ENCODE data around the gene SMTNL2. TPM values are rescaled to one million over a fixed set of nuclear protein-coding genes. Genes with fewer than 3 reads are reported as not detected.
"Not testable (repeated sequence)": the region's sequence is repeated elsewhere in the genome, so short reads cannot be mapped to it uniquely, and the experiment has no call there.

Gene SMTNL2
- total RNA-seq, 2 donors from 2014 or later = 0.25 TPM; not detected in 1

DNA sequence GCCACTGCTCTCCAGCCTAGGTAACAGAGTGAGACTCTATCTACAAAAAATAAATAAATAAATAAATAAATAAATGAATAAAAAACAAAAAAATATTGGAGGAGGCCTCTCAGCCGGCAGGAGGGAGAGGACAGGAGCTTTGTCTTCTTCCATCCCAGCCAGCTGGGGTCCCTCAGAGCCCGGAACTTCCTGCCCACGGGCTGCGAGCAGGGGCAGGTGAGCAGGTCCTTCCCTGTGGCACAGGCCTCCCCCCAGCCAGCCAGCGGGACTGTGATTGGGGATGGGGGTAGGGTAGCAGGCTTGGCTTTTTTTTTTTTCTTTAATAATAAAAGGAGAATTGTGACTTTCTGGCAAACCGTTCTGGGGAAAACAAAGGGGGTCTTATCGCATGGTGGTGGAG is 10.1 kb downstream of the SMTNL2 start:
- intact Hi-C loops (cut with DNase I, micrococcal nuclease) = no loop called here
- ATAC-seq = no peak

DNA sequence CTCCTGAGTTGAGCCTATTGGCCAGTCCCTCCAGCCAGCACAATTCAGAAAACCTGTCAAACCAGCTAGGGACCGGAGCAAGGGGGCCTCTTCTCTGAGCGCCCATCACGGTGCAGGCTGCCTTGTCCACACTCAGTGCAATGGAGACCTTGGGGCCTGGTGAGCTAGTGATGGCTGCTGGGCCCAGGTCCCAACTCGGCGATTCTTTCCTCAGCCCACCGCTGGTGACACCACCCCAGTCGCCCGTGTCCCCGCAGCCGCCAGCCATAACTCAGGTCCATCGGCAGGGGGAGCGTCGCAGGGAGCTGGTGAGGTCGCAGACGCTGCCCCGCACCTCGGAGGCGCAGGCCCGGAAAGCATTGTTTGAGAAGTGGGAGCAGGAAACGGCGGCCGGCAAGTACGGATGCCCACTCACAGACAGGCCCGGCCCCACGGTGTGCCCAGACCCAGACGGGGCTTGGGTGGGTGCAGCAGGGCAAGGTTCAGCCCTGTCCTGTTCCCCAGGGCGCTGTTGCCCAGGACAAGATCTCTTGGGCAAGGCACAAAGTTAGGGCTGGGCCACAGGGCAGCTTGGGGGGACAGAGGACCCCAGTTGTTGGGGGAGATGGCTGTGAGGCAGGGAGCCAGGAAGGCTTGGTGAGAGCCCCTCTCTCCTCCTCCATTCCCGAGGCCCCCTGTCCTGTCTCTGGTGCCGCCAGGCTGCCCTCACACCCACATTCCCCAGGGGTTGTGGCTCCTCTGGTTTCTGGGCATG is 10.8 kb downstream of the SMTNL2 start:
- intact Hi-C loops (cut with DNase I, micrococcal nuclease) = no loop called here
- peak; percentile 82 for ATAC-seq

More for the DNA sequence above, 10.1 kb downstream of the SMTNL2 start:
- DNase-seq = no peak

DNA sequence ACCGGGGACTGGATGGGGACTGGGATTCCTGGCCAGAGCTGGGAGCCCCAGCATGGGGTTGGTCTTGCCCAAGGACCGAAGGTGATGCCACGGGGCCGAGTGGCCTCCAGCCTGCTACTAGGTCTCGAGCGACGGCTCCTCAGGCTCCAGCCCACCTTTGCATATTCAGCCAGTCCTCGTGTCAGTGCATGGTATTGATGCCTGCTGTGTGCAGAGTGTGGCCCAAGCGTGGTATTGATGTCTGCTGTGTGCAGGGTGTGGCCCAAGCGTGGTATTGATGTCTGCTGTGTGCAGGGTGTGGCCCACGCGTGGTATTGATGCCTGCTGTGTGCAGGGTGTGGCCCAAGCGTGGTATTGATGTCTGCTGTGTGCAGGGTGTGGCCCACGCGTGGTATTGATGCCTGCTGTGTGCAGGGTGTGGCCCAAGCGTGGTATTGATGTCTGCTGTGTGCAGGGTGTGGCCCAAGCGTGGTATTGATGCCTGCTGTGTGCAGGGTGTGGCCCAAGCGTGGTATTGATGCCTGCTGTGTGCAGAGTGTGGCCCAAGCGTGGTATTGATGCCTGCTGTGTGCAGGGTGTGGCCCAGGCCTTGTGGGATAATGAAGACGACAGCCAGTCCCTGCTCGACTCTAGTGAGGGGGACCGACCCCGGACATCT is 11.5 kb downstream of the SMTNL2 start:
- ATAC-seq; DNase-seq; intact Hi-C loops (cut with DNase I, micrococcal nuclease): not testable (repeated sequence)

More for the DNA sequence above, 10.8 kb downstream of the SMTNL2 start:
- DNase-seq = peak in 1 of 2 donors; percentile 53

DNA sequence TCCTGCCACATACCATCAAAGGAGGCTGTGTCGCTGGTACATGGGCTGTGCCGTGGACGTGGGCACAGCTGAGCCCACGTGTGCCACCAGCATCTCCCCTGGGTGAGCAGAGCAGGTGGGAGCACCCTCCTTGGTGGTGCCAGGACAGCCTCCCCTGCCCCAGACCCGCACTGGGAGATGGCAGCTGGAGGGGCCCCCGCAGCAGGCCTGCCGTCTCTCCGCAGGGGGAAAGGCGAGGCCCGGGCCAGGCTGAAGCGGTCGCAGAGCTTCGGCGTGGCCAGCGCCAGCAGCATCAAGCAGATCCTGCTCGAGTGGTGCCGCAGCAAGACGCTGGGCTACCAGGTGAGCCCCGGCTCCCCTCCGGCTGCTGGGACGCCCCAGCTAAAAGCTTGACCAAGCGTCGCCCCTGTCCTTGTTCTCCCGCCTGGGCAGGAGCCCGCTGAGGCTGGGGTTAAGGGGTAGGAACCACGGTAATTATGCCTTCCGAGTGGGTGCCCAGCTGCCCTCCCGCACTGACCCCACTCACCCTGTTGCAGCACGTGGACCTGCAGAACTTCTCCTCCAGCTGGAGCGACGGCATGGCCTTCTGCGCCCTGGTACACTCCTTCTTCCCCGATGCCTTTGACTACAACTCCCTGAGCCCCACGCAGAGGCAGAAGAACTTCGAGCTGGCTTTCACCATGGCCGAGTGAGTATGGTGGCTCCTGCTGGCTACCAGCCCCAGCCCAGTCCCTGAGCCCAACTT is 12.5 kb downstream of the SMTNL2 start:
- intact Hi-C loops (cut with DNase I, micrococcal nuclease) = no loop called here
- ATAC-seq = no peak
- no peak for DNase-seq

DNA sequence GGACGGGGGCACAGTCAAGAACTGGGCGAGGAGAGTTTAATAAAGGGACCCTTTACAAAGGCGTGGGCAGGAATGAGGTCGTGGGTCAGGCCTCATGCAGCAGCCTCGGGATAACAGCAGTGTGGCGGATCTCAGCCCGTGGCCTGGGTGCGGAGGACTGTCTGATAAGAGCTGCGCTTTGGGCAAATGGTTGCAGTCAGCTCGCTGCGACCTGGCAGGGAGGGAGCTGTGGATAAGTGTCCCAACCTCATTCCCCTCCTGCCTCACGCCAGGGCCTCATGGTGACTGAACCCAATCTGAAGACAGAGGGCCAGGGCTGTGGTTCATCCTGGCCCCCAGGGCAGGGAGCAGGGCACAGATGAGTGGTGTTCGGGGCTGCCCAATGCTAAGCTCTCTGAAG is 13.6 kb downstream of the SMTNL2 start:
- intact Hi-C loops (cut with DNase I, micrococcal nuclease) = no loop called here
- DNase-seq (no peak), ATAC-seq (no peak)

DNA sequence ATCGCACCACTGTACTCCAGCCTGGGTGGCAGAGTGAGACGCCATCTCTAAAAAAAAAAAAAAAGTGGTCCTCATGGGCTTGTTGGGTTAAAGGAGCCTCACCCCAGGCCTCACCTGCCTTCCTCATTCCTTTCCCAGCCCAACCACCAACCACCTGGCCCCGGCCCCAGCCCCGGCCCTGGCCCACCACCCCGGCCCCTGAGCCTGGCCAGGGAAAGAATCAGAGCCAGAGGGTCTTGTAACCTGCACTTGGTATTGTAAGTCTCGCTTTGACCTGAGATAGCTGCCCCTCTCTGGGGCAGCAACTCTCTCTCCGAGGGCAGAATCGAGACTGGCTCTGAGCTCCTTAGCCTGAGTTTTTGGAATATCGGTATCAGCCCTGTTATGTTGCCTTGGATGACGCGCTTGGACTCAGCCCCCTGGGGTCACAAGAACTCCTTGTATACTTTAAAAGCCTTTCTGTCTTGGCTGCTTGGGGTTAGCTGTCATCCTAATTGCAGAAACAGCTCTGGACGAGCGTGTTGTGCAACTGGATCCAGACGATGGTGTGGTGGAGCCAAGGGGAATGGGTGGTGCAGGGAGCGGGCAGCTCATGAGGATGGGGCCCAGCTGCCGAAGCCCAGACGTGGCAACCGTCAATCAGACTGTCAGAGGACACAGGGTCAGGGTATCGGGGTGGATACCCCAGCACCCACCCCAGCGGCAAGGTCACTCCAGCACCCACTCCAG is 14.6 kb downstream of the SMTNL2 start:
- intact Hi-C loops (cut with DNase I, micrococcal nuclease) = no loop called here
- DNase-seq (peak in 1 of 2 donors; percentile 23), ATAC-seq (no peak)

DNA sequence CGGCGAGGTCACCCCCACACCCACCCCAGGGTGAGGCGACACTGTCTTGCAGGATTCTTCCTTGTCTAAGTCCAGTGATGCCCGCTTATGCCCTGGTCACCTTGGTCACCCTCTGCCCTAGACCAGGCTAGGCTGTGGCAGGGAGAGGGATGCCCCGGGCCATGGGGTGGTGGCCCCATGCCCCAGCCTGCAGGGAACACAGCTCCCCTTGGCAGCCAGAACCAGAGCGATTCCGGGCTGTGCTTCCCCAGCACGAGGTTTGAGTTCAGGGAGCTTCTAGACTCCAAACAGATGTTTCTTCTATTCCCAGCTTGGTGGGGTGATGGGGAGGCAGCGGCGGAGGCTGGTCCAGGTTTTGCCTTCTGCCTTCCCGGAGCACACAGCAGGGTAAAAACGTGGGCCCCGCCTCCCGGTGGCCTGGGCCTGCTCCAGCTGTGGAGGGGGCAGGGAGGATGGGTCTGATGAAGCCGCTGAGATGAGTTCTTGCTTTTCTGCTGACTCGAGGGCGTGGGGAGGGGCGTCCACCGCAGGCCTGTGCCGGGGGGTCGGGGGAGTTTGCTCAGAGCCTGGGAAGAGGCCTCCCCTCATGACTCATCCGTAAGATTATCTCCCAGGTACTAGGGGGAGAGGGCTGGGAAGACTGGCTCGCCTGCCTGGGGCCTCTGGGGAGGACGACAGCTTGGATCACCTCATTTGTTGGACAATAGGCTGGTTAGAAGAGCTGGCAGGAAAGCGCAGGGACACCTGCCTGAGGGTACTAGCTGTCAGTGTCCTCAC is 15.4 kb downstream of the SMTNL2 start:
- DNase-seq (peak; percentile 22 to 38), ATAC-seq (no peak)
- intact Hi-C loops (cut with DNase I, micrococcal nuclease) = no loop called here

DNA sequence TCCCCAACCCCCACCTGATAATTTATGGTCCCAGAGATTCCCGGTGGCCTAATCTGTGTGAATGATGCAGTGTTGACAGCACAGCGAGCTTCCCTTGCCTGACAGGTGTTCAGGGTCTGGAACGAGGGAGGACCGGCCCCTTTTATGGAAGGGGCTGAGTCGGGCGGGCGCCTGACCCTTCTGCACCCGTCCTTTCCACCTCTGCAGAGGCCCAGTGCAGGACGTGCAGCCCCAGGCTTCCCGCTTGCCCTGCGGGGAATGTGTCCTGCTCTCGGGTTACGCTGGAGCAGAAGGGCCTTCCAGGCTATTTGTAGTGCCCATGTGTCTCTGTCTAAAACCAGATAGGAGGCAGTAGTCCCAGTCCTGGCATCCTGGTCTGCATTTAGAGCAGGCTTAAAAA is 16.2 kb downstream of the SMTNL2 start:
- no peak for DNase-seq
- intact Hi-C loops (cut with DNase I, micrococcal nuclease) = no loop called here
- ATAC-seq = no peak

DNA sequence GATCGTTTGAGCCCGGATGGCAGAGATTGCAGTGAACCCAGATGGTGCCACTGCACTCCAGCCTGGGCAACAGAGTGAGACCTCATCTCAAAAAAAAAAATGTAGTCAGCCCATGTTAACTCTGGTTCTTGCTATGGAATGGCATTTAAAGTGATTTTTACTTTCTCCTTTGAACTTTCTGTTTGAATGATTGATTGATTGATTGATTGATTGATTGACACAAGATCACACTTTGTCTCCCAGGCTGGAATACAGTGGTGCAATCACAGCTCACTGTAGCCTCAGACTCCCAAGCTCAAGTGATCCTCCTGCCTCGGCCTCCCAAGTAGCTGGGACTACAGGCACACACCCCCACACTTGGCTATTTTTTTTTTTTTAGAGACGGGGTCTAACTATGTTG is 17.0 kb downstream of the SMTNL2 start:
- ATAC-seq = no peak
- intact Hi-C loops (cut with DNase I, micrococcal nuclease) = no loop called here

DNA sequence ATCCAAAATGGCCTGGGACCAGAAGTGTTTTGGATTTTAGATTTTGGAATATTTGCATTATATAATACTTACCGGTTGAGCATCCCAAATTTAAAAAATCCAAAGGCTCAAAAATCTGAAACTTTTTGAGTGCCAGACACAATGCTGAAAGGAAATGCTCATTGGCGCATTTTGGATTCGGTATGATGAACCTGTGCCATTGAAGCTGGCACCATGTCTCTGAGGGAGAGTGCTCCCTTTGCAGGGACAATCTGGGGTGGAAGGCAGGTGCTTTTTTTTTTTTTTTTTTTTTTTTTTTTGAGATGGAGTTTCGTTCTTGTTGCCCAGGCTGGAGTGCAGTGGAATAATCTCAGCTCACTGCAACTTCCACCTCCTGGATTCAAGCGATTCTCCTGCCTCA is 17.7 kb downstream of the SMTNL2 start:
- ATAC-seq = no peak
- no peak for DNase-seq
- intact Hi-C loops (cut with DNase I, micrococcal nuclease) = no loop called here

More for the DNA sequence above, 17.0 kb downstream of the SMTNL2 start:
- no peak for DNase-seq

DNA sequence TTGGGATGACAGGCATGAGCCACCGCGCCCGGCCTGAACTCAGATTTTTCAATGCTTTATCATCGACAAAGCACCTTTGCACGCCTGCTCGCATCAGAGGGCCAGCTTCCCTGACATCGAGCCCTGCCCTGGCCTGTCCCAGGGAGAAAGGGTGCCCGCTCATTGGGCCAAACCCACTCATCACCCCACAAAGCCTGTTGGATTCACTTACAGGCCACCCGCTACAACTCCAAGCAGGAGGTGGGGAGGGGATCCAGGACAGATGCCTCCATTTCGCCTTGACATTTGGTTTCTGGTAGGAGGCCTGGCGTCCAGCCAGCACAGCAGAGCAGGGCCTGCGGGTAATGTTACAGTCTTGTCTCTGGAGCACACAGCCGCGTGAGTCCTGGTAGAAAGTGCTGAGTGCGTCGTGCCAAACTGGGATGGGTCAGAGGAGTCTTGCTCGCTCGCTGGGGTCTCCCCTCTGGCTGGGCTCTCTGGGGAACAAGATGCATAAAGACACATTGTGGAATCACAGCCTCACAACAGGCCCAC is 19.8 kb downstream of the SMTNL2 start:
- intact Hi-C loops (cut with DNase I, micrococcal nuclease) = no loop called here
- no peak for ATAC-seq
- DNase-seq = peak in 1 of 2 donors; percentile 27

DNA sequence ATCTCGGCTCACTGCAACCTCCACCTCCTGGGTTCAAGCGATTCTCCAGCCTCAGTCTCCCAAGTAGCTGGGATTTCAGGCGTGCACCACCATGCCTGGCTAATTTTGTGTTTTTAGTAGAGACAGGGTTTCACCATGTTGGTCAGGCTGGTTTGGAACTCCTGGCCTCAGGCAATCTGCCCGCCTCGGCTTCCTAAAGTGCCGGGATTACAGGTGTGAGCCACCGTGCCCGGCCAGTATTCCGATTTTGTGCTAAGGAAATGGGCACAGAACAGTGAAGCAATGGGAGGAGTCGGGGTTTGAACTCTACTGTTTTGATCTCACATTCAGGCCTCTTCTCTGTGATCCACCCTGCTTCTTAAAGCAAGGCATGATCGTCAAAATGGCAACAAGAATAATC is 20.4 kb downstream of the SMTNL2 start:
- DNase-seq; intact Hi-C loops (cut with DNase I, micrococcal nuclease); ATAC-seq: not testable (repeated sequence)

DNA sequence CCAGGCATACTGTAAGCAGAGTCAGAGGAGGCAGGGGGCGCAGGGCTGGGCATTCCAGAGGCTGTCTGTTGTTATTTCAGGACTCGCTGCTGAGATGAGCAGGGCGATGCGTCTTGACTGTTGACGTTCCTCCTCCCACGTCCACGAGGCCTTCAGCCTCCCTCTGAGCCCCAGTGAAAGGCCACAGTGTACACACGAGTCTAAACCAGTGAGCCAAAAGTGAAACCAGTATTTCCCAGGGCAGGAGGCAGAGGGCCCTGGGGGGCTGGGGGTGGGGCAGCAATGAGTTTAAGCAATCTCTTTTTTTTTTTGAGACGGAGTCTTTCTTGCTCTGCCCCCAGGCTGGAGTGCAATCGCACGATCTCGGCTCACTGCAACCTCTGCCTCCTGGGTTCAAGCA is 21.5 kb downstream of the SMTNL2 start:
- intact Hi-C loops (cut with DNase I, micrococcal nuclease) = no loop called here
- ATAC-seq (no peak), DNase-seq (peak in 1 of 2 donors; percentile 41)

DNA sequence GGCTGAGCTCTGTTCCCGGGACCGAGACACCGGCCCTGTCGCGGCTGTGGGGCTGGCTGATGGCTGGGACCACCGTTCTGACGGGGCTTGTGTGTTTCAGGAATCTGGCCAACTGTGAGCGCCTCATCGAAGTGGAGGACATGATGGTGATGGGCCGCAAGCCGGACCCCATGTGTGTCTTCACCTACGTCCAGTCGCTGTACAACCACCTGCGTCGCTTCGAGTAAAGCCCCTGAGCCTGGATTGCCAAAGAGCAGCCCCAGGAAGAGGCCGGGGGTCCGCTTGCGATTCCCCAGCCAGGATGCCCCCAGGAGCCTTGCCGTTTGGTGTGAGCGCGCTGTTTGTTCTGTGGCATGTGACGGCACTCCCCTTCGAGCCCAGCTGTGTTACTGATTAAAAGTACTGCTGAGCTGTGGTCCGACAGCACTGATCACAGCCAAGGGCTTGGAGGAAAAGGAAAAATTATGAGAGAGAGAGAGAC is 23.0 kb downstream of the SMTNL2 start:
- intact Hi-C loops (cut with DNase I, micrococcal nuclease) = no loop called here
- DNase-seq = no peak
- ATAC-seq = no peak

DNA sequence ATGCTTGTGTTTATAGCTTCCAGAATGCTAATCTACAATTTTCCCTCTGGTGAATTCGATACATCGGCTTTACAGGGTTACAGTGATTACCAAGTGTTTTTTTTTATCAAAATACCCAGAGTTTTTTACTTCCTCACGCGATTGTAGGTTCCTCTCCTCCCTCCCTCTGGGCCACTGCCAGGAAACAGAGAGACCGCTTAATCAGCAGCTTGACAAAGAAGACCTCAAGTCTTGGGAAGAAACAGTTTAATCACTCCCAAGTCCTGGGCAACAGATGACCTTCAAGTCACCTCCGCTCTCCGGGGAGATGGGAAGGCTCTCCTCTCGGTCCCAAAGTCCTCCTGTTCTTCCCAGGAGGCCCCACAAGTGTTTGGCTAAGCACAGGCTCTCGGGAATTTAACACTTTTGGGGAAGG is 23.5 kb downstream of the SMTNL2 start:
- no peak for ATAC-seq
- intact Hi-C loops (cut with DNase I, micrococcal nuclease) = no loop called here
- DNase-seq = peak; percentile 61

DNA sequence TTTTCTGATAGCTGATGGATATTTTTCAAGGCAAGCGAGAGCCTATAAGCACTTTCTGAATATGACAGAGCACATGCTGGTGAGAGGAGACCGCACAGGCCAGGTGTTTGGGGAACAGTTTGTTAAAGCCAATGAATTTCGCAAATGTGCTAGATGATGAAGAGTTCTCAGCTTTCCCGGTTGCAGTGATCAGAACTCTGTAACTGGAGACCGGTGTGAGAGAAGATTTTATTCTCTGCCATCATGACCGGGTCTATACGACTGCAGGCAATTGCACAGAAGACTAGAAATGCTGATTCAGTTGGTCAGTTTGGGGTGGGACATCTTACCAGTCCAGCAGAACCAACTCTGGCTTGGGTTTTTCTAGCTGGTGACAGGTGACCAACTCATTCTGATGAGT is 25.4 kb downstream of the SMTNL2 start:
- no peak for ATAC-seq
- intact Hi-C loops (cut with DNase I, micrococcal nuclease) = no loop called here
- DNase-seq = no peak

DNA sequence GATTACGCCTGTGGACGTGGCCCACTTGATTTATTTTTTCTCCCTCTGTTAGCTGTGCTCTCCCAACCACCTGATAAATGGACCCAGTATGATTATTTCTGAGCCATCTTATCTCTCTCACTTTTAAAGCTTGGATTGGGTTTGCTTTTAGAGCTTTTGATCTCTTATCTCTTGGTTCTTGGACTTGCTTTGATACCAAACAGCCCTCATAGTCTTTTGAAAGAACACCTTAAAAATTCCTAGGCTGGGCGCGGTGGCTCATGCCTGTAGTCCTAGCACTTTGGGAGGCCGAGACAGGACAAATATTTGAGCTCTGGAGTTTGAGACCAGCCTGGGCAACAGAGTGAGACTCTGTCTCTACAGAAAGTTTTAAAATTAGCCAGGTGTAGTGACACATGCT is 25.8 kb downstream of the SMTNL2 start:
- intact Hi-C loops (cut with DNase I, micrococcal nuclease) = no loop called here
- ATAC-seq = no peak
- DNase-seq = no peak

DNA sequence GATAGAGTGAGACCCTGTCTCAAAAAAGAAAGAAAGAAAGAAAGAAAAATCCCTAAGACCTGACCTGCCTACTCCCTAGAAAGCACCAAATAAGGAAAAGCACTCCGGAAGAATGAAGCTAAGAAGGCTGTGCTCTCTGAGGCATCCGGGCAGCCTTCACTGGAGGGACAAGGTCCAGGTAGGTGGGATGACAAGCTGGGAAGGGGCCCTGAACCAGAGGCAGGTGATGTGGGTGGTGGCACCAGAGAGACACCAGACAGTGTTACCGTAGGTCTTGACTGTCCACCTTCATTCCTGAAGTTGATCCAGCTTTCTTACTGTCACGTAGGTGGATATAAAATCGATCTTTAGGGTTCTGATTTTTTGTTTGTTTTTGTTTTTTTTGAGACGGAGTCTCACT is 26.3 kb downstream of the SMTNL2 start:
- DNase-seq (no peak), ATAC-seq (no peak)
- intact Hi-C loops (cut with DNase I, micrococcal nuclease) = no loop called here
